Neutrophil (primary cell): ENCODE measurements around the gene ADIG.

Experiments
- H3K27ac ChIP-seq: fragments of 200-600 bp; sonication (generic); 2 replicates; pipeline ENCODE4 v1.5.1; 2016; ENCODE audit warnings: mild to moderate bottlenecking, moderate library complexity
- H3K27me3 ChIP-seq: fragments of 200-600 bp; sonication (generic); 2 replicates; pipeline ENCODE4 v1.6.0; 2016; ENCODE audit warnings: mild to moderate bottlenecking
- H3K36me3 ChIP-seq: fragments of 200-600 bp; sonication (generic); 2 replicates; pipeline ENCODE4 v1.5.1; 2017
- H3K4me1 ChIP-seq, 2 experiments: fragments of 200-600 bp in 1 of 2; sonication (generic) in 1 of 2; 1 replicate in 1 of 2; 2 replicates in 1 of 2; pipeline versions ENCODE4 v1.5.1 to v1.6.1; 2013 to 2016; ENCODE audit warnings: low read depth in 1 of 2, low read length in 1 of 2, mild to moderate bottlenecking in 1 of 2, moderate library complexity in 1 of 2; ENCODE audit not compliant: control insufficient read depth in 1 of 2, insufficient read depth in 1 of 2
- H3K4me3 ChIP-seq, 2 experiments: fragments of 200-600 bp in 1 of 2; sonication (generic) in 1 of 2; 1 replicate in 1 of 2; 2 replicates in 1 of 2; pipeline ENCODE4 v1.5.1; 2013 to 2016; ENCODE audit warnings: low read depth in 1 of 2, low read length in 1 of 2, mild to moderate bottlenecking in 1 of 2, moderate library complexity in 1 of 2
- H3K9me3 ChIP-seq: fragments of 200-600 bp; sonication (generic); 2 replicates; pipeline ENCODE4 v1.5.1; 2016
- CTCF ChIP-seq: fragments of 200-600 bp; sonication (generic); IDR thresholded peaks from 2 replicates; pipeline ENCODE4 v1.5.1; 2016; ENCODE audit warnings: antibody characterized with exemption

The ADIG gene

GRCh38 chr20:38620441-38620840 lies 39.4 kb downstream of the ADIG start:
- Histone ChIP-seq H3K4me3 (no peak overlapping the region), H3K27me3 (peaks cover 57% of the 10 kb centered on the region), H3K4me1 (no peaks in the 10 kb centered on the region), H3K36me3 (no peaks in the 10 kb centered on the region), H3K27ac (no peak overlapping the region), H3K9me3 (no peaks in the 10 kb centered on the region)
- no peak for TF ChIP-seq CTCF

- Histone ChIP-seq H3K27me3 (peaks cover 50% of the 10 kb centered on the region), H3K4me3 (no peak overlapping the region), H3K36me3 (no peaks in the 10 kb centered on the region), H3K27ac (no peak overlapping the region), H3K4me1 (no peaks in the 10 kb centered on the region), H3K9me3 (no peaks in the 10 kb centered on the region)
- TF ChIP-seq CTCF = no peak
Measured at GRCh38 chr20:38623061-38623460, 42.1 kb downstream of the ADIG start.

GRCh38 chr20:38624084-38624483 lies 43.1 kb downstream of the ADIG start:
- H3K27ac ChIP-seq = no peak overlapping the region
- TF ChIP-seq CTCF = no peak
- no peak overlapping the region for H3K4me3 ChIP-seq
- peaks cover 50% of the 10 kb centered on the region for H3K27me3 ChIP-seq
- no peaks in the 10 kb centered on the region for H3K4me1 ChIP-seq
- H3K9me3 ChIP-seq = no peaks in the 10 kb centered on the region
- no peaks in the 10 kb centered on the region for H3K36me3 ChIP-seq

- Histone ChIP-seq H3K27me3 (peaks cover 33% of the 10 kb centered on the region), H3K27ac (no peak overlapping the region), H3K9me3 (no peaks in the 10 kb centered on the region), H3K4me3 (no peak overlapping the region), H3K4me1 (no peaks in the 10 kb centered on the region), H3K36me3 (no peaks in the 10 kb centered on the region)
- no peak for TF ChIP-seq CTCF
Measured at GRCh38 chr20:38625896-38626295, 44.9 kb downstream of the ADIG start.

- H3K36me3 ChIP-seq = no peaks in the 10 kb centered on the region
- no peak overlapping the region for H3K27ac ChIP-seq
- H3K9me3 ChIP-seq = no peaks in the 10 kb centered on the region
- no peaks in the 10 kb centered on the region for H3K4me1 ChIP-seq
- TF ChIP-seq CTCF = no peak
- peaks cover 24% of the 10 kb centered on the region for H3K27me3 ChIP-seq
- no peak overlapping the region for H3K4me3 ChIP-seq
Measured at GRCh38 chr20:38626921-38627659, 46.1 kb downstream of the ADIG start.
